SK-N-SH (cell line): Measurements from ENCODE around the gene COL15A1.

Source experiments
- CHD2 ChIP-seq: fragments of 150-350 bp; IDR thresholded peaks from 2 replicates; pipeline ENCODE4 v1.6.1; 2018; ENCODE audit warnings: low read length; ENCODE audit not compliant: partially characterized antibody
- CTCF ChIP-seq: fragments of 200-600 bp; sonication (generic); IDR thresholded peaks from 2 replicates; pipeline ENCODE4 v1.6.1; 2017; ENCODE audit warnings: antibody characterized with exemption, mild to moderate bottlenecking, moderate library complexity
- EZH2phosphoT487 ChIP-seq: fragments of 200-600 bp; sonication (generic); IDR thresholded peaks from 2 replicates; pipeline ENCODE4 v1.6.1; 2017; ENCODE audit warnings: low read depth, mixed run types, mild to moderate bottlenecking, antibody characterized with exemption, moderate library complexity, borderline replicate concordance
- MXI1 ChIP-seq: IDR thresholded peaks from 2 replicates; pipeline ENCODE4 v1.6.1; 2012; ENCODE audit warnings: mild to moderate bottlenecking, low read depth, low read length, improper control_type of control experiment
- POLR2AphosphoS5 ChIP-seq: IDR thresholded peaks from 2 replicates; pipeline ENCODE4 v1.6.1; 2012; ENCODE audit warnings: low read depth, low read length
- RFX5 ChIP-seq: IDR thresholded peaks from 2 replicates; pipeline ENCODE4 v1.6.1; 2012; ENCODE audit warnings: mild to moderate bottlenecking, improper control_type of control experiment, low read length
- TAF1 ChIP-seq: IDR thresholded peaks from 2 replicates; pipeline ENCODE4 v1.6.1; 2012; ENCODE audit warnings: low read depth, mild to moderate bottlenecking, low read length, moderate library complexity, borderline replicate concordance
- TF ChIP-seq, protein P1 (sequence below): IDR thresholded peaks from 2 replicates; pipeline ENCODE4; 2012
- TF ChIP-seq, protein P2 (sequence below): IDR thresholded peaks from 2 replicates; pipeline ENCODE4 v1.4.0; 2012; ENCODE audit warnings: low read depth, borderline replicate concordance

GRCh38 chr9:98954244-98954610, 10.5 kb downstream of the COL15A1 start:
- TF ChIP-seq CTCF (no peak), POLR2AphosphoS5 (no peak), CHD2 (no peak), RFX5 (no peak), TAF1 (no peak), EZH2phosphoT487 (no peak), MXI1 (no peak)
- TF ChIP-seq, protein P1, sequence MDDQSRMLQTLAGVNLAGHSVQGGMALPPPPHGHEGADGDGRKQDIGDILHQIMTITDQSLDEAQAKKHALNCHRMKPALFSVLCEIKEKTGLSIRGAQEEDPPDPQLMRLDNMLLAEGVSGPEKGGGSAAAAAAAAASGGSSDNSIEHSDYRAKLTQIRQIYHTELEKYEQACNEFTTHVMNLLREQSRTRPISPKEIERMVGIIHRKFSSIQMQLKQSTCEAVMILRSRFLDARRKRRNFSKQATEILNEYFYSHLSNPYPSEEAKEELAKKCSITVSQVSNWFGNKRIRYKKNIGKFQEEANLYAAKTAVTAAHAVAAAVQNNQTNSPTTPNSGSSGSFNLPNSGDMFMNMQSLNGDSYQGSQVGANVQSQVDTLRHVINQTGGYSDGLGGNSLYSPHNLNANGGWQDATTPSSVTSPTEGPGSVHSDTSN, result no peak
- TF ChIP-seq, protein P2, sequence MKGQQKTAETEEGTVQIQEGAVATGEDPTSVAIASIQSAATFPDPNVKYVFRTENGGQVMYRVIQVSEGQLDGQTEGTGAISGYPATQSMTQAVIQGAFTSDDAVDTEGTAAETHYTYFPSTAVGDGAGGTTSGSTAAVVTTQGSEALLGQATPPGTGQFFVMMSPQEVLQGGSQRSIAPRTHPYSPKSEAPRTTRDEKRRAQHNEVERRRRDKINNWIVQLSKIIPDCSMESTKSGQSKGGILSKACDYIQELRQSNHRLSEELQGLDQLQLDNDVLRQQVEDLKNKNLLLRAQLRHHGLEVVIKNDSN, result no peak
